Measurements from ENCODE around the gene EEF1AKMT4. TPM values are rescaled to one million over a fixed set of nuclear protein-coding genes. Genes with fewer than 3 reads are reported as not detected.

The EEF1AKMT4 gene
- total and polyA plus RNA-seq, 2 donors (not counting 1 experiment from before 2014, with no cell fraction given) = 1.2 to 2.1 TPM

DNA sequence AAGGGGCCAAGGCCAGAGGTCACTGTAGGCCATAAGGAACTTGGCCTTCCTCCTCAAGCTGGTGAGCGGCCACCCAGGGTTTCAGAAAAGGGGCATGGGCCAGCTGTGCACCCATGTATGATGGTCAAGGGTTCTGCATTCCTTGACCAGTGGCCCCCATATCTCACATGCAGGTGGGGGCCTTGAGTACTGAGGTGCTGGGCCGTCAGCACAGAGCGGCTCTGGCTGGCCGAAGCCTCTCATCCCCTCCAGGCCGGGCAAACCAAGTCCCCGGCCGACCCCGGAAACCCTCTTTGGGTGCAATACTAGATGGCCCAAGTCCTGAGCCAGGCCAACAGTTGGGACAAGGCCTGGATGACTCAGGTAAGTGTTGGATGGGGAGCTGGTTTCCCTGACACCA is 10.3 kb upstream of the EEF1AKMT4 start:
- H4K20me1 ChIP-seq (ENCODE audit: control insufficient read depth, extremely low read depth, insufficient read depth, low read length) = no peaks in the 10 kb centered on the region
- H2AFZ ChIP-seq (ENCODE audit: low read length) = no peak overlapping the region
- H3K36me3 ChIP-seq (ENCODE audit: control insufficient read depth, insufficient read depth, low read length) = peaks cover 5% of the 10 kb centered on the region
- no peaks in the 10 kb centered on the region for H3K79me2 ChIP-seq (ENCODE audit: control insufficient read depth, insufficient read depth, low read length)
- H3K9me3 ChIP-seq (ENCODE audit: control insufficient read depth, insufficient read depth, low read depth, low read length) = no peaks in the 10 kb centered on the region
- no peak overlapping the region for H3K4me2 ChIP-seq (ENCODE audit: extremely low read depth, insufficient read depth, low read length)
- no peak overlapping the region for H3K27ac ChIP-seq (ENCODE audit: insufficient read depth, low read length)
- H3K9ac ChIP-seq (ENCODE audit: insufficient read depth, low read length) = no peak overlapping the region
- H3K4me1 ChIP-seq (ENCODE audit: control insufficient read depth, extremely low read depth, insufficient read depth, low read length) = peaks cover under 1% of the 10 kb centered on the region
- TF ChIP-seq EZH2 (IDR thresholded peaks at IDR 0.05; ENCODE audit: low read length, missing control alignments) = no peak
- TF ChIP-seq, protein P1, sequence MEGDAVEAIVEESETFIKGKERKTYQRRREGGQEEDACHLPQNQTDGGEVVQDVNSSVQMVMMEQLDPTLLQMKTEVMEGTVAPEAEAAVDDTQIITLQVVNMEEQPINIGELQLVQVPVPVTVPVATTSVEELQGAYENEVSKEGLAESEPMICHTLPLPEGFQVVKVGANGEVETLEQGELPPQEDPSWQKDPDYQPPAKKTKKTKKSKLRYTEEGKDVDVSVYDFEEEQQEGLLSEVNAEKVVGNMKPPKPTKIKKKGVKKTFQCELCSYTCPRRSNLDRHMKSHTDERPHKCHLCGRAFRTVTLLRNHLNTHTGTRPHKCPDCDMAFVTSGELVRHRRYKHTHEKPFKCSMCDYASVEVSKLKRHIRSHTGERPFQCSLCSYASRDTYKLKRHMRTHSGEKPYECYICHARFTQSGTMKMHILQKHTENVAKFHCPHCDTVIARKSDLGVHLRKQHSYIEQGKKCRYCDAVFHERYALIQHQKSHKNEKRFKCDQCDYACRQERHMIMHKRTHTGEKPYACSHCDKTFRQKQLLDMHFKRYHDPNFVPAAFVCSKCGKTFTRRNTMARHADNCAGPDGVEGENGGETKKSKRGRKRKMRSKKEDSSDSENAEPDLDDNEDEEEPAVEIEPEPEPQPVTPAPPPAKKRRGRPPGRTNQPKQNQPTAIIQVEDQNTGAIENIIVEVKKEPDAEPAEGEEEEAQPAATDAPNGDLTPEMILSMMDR (conservative IDR thresholded peaks at IDR 0.05 in 1 of 2, IDR thresholded peaks at IDR 0.05 in 1 of 2; ENCODE audit: low read depth in 1 of 2, low read length in 2 of 2) = no peak
- no peaks in the 10 kb centered on the region for H3K27me3 ChIP-seq (ENCODE audit: control insufficient read depth, insufficient read depth, low read length)
- DNase-seq (ENCODE audit: low read depth in 2 of 2) = no peak
- H3K4me3 ChIP-seq (replicated peaks in 1 of 4; ENCODE audit: control extremely low read depth in 1 of 4, insufficient read depth in 1 of 4, low read depth in 3 of 4, low read length in 4 of 4) = no peak overlapping the region

DNA sequence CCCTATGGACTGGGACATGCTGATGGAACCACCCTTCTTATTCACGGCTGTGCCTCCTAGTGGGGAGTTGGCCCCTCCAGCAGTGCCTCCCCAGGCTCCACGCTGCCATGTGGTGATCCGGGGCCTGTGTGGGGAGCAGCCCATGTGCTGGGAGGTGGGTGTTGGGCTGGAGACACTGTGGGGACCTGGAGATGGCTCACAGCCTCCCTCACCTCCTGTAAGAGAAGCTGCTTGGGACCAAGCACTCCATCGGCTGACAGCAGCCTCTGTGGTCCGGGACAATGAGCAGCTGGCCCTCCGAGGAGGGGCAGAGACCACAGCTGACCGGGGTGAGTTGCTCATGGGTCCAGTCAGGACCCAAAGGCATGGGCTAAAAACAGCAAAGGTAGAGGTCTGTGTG is 9.8 kb upstream of the EEF1AKMT4 start:
- no peak overlapping the region for H2AFZ ChIP-seq (ENCODE audit: low read length)
- no peaks in the 10 kb centered on the region for H4K20me1 ChIP-seq (ENCODE audit: control insufficient read depth, extremely low read depth, insufficient read depth, low read length)
- no peak overlapping the region for H3K9ac ChIP-seq (ENCODE audit: insufficient read depth, low read length)
- no peak overlapping the region for H3K27ac ChIP-seq (ENCODE audit: insufficient read depth, low read length)
- no peaks in the 10 kb centered on the region for H3K4me1 ChIP-seq (ENCODE audit: control insufficient read depth, extremely low read depth, insufficient read depth, low read length)
- no peak overlapping the region for H3K4me2 ChIP-seq (ENCODE audit: extremely low read depth, insufficient read depth, low read length)
- DNase-seq (ENCODE audit: low read depth in 2 of 2) = no peak
- peaks cover 7% of the 10 kb centered on the region for H3K36me3 ChIP-seq (ENCODE audit: control insufficient read depth, insufficient read depth, low read length)
- TF ChIP-seq EZH2 (IDR thresholded peaks at IDR 0.05; ENCODE audit: low read length, missing control alignments) = no peak
- TF ChIP-seq, protein P1 (conservative IDR thresholded peaks at IDR 0.05 in 1 of 2, IDR thresholded peaks at IDR 0.05 in 1 of 2; ENCODE audit: low read depth in 1 of 2, low read length in 2 of 2) = no peak
- no peaks in the 10 kb centered on the region for H3K27me3 ChIP-seq (ENCODE audit: control insufficient read depth, insufficient read depth, low read length)
- H3K9me3 ChIP-seq (ENCODE audit: control insufficient read depth, insufficient read depth, low read depth, low read length) = no peaks in the 10 kb centered on the region
- no peak overlapping the region for H3K4me3 ChIP-seq (replicated peaks in 1 of 4; ENCODE audit: control extremely low read depth in 1 of 4, insufficient read depth in 1 of 4, low read depth in 3 of 4, low read length in 4 of 4)
- no peaks in the 10 kb centered on the region for H3K79me2 ChIP-seq (ENCODE audit: control insufficient read depth, insufficient read depth, low read length)

DNA sequence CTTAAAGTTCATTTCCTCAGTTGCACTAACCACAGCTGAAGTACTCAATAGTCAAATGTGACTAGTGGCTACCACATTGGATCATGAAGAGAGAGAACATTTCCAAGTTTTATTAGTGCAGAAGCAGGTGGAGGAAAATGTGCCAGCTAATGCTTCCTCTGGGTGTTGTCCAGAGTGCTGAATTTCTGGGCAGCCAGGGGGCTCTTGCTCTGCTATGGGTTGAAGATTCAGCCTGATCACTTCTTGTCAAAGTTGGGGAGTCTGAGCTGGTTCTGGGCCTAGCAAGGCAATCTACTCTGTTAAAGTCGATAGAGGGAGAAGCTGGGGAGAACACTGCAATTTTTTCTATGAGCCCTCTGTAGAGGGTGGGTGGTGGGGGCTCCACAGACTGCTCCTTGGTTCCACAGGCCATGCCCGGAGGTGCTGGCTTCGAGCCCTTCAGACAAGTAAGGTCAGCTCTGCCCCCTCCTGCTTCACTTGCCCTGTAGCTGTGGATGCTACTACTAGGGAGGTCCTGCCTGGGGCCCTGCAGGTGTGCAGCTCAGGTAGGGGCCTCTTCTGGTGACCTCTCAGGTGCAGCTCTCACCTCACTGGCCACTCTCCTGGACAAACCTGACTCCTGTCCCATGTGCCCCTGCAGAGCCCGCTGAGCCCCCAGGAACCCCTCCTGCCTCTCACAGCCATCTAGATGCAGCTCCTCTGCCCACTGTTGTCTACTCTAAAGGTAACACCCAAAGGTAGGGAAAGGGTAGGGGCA is 8.9 kb upstream of the EEF1AKMT4 start:
- H3K9me3 ChIP-seq (ENCODE audit: control insufficient read depth, insufficient read depth, low read depth, low read length) = no peaks in the 10 kb centered on the region
- peak; percentile 33 to 35 for DNase-seq (ENCODE audit: low read depth in 2 of 2)
- no peaks in the 10 kb centered on the region for H4K20me1 ChIP-seq (ENCODE audit: control insufficient read depth, extremely low read depth, insufficient read depth, low read length)
- no peaks in the 10 kb centered on the region for H3K4me1 ChIP-seq (ENCODE audit: control insufficient read depth, extremely low read depth, insufficient read depth, low read length)
- H3K4me3 ChIP-seq (replicated peaks in 1 of 4; ENCODE audit: control extremely low read depth in 1 of 4, insufficient read depth in 1 of 4, low read depth in 3 of 4, low read length in 4 of 4) = no peak overlapping the region
- H3K27ac ChIP-seq (ENCODE audit: insufficient read depth, low read length) = no peak overlapping the region
- no peak overlapping the region for H3K9ac ChIP-seq (ENCODE audit: insufficient read depth, low read length)
- peaks cover 11% of the 10 kb centered on the region for H3K36me3 ChIP-seq (ENCODE audit: control insufficient read depth, insufficient read depth, low read length)
- no peak overlapping the region for H3K4me2 ChIP-seq (ENCODE audit: extremely low read depth, insufficient read depth, low read length)
- no peaks in the 10 kb centered on the region for H3K79me2 ChIP-seq (ENCODE audit: control insufficient read depth, insufficient read depth, low read length)
- no peak overlapping the region for H2AFZ ChIP-seq (ENCODE audit: low read length)
- no peak for TF ChIP-seq EZH2 (IDR thresholded peaks at IDR 0.05; ENCODE audit: low read length, missing control alignments)
- TF ChIP-seq, protein P1 (conservative IDR thresholded peaks at IDR 0.05 in 1 of 2, IDR thresholded peaks at IDR 0.05 in 1 of 2; ENCODE audit: low read depth in 1 of 2, low read length in 2 of 2) = no peak
- no peaks in the 10 kb centered on the region for H3K27me3 ChIP-seq (ENCODE audit: control insufficient read depth, insufficient read depth, low read length)
